CD4-positive, alpha-beta T cell treated with Interferon alpha-2 for 1 hour (primary cell): ENCODE data around the gene VPS52.
"Not testable (repeated sequence)": the region's sequence is repeated elsewhere in the genome, so short reads cannot be mapped to it uniquely, and the experiment has no call there.

Experiments
- DNase-seq, 2 donors: peaks; one replicate each; pipeline ENCODE4 v3.0.0-alpha.2; 2020 to 2022

The VPS52 gene

DNA sequence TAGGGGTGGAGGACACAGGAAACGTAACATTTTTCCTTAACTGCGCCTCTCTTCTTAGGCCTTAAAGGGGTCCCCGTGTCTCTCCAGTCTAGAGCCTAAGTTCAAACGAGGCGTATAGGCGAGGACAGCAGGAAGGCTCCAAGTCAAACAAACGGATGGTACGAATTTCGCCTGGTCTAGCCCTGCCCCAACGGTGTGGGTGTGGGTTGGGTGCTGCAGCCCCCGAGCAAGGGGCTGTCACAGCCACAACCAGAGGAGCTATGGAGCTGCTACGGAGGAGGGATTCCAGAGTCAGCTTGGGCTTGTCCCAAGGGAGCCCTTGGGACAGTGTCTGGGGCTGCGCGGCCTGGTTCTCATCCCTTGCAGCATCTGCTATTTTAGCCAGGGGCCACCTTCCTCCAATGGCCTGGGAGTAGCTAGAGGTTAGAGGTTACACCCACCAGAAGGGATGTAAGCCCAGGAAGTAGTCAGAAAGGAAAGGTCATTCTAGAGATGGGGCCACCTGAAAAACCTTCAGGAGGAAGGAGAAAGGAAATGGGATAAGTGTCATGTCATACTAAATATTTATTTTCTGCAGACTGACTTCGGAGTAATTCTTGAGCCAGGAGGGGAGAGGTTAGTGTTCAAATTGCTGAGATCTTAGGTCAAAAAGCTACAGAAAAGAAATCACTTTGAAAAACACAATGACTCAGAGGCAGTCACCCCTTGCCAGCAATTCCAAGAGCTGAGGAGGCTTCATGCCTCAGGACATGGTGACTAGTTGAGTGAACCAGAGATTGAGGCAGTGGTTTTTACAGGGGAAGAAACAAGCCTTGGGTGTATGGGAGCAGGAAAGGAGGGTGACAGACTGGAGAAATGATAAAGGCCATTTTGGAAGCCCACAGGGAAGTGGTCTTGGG, 21.7 kb downstream of the VPS52 start:
- no peak for DNase-seq

DNA sequence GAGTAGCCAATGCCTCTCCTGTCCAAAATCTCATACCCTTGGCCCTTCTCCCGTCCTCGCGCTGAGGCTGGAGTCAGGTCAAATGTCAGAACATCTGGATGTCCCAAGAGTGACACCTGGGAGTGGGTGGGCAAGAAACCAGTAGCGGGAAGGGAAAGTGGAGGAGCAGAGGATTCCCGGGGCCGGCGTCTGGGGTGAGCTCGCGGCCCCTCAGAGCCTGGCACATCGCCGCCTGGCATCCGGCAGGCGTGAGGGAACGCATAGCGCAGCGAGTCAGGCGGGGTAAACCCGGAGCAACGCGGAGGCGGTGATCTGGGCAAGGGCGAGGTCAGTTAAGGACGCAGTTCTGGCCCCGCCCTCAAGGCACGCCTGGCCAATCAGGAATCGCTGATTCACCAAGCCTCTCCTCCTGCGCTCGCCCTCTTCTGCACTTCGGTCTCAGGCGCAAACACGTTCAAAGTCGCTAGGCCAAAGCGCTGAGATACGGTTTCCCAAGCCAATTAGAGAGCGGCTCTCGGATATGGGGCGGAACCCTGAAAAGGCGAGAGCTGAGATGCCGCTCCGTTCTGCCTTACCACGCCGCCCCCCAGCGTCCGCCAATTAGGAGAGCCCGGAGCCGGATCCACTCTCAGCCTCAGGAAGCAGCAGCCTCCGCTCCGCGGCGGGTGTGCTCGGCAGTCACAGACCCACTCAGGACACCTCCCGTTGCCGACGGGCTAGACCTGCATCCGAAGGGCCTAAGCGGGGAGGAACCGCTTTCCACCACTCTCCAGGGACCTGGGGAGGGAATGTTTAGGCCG, 22.5 kb downstream of the VPS52 start:
- peak; percentile 99 for DNase-seq

DNA sequence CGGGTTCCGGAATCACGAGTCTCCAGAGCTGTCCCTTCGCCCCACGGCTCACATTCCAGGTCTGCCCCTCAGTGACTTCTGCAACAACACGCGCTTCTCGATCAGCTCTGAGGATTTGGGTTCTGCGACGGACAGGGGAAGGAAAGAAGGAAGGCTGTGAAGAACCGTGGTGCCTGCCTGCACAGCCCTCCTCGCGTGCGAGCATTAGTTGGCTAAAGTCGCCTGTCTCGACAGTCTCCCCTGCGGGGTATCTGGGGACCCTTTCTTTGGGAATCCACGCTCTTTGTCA, 23.1 kb downstream of the VPS52 start:
- DNase-seq = no peak

DNA sequence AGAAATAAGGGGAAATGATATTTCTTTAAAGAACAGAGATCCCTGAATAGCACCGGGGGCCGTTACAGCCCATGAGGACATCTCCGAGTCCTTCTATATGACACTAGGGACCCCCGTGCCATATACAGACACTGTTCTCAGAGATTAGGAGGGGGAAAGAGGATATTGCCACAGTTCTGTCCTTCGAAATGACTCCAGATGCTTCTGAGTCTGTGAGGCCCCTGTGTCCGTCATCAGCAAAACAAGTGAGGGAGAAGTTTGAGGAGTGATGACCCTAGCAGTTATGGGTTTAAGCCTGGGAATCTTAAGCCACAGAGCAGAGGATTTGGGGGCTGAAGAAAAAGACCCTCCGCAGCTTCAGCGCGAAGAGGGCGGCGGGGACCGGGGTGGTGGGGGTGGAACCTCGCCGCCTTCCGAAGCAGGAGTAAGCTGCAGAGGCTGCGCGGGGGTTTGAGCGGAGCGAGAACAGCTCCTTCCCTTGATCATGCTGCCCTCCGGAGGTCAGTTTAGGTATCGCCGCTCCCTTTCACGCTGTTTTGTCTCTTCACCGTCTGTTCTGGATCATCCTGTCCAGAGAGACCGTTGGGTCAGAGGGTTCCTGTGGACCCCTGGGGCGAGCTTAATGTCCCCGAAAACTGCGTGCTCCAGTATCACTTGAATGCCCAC, 23.6 kb downstream of the VPS52 start:
- DNase-seq = peak; percentile 89 to 91

DNA sequence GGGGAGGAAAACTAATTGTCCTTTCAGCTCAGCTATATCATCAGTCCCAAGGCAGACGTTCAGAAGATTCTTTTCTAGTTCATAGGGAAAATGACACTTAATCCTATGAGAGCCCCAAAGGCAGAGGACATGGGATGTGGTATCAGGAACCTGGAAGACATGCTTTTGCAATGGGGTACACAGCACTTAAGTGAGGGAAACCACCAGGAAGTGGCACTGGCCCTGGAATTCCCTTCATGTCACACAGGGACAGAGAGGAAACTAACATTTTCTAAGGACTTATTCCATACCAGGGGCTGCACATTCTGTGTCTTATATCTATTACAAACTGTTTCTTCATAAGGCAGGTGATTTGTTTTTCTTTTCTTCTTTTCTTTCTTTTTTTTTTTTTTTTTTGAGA, 28.2 kb downstream of the VPS52 start:
- DNase-seq = no peak

DNA sequence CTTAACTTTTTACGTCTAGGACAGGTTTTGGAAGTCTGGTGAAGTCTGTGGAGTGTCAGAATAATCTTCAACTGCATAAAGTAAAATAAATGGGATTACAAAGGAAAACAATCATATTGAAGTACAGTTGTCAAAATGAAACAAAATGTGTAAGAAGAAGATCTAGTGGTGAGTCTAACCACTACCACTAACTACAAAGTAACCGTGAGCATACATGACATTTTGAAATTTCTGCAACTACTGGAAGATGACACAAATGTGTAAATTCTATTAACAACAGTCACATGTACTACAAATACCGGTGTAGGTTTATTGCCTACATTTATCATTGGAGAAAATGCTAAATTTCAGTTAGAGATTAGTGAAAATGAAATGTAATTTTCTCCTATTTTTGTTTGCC, 29.7 kb downstream of the VPS52 start:
- no peak for DNase-seq

DNA sequence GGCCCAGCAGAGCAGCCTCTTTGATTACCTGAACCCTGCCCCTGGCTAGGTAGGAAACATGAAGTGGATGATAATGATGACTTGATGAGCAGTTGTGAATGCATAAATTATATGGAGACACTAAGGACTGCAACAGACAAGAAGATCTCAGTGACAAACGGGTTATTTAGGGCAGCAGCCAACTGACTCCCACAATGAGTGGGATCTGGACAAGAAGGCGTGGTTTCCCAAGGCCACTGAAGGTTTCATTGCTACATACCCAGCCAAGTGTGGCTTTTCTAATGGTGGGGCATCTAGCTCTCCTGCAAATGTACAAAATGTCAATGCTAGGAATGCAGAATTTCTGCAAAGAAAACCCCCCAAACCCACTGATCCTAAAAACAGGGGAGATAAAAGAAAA, 33.9 kb downstream of the VPS52 start:
- DNase-seq = no peak

DNA sequence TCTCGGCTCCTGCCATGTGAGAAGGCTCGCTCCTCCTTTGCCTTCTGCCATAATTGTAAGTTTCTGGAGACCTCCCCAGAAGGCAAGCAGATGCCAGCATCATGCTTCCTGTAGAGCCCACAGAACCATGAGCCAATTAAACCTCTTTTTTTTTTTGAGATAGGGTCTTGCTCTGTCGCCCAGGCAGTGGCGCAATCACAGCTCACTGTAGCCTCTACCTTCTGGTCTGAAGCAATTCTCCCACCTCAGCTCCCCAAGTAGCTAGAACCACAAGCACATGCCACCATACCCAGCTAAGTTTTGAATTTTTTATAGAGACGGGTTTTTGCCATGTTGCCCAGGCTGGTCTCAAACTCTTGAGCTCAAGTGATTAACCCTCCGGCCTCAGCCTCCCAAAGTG, 34.8 kb downstream of the VPS52 start:
- no peak for DNase-seq

DNA sequence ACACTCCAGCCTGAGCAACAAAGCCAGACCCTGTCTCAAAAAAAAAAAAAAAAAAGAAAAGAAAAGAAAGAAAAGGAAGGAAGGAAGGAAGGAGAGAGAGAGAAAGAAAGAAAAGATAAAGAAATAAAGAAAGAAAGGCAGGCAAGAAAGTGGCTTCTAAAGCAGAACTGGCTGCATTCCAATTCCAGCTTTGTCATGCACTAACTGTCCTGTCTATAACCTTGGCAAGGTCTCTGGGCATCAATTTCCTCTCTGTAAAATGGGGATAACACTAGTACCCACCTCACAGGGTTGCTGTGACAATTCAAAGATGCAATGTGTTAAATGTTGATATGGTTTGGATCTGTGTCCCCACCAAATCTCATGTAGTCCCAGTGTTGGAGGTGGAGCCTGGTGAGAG, 35.3 kb downstream of the VPS52 start:
- no peak for DNase-seq

DNA sequence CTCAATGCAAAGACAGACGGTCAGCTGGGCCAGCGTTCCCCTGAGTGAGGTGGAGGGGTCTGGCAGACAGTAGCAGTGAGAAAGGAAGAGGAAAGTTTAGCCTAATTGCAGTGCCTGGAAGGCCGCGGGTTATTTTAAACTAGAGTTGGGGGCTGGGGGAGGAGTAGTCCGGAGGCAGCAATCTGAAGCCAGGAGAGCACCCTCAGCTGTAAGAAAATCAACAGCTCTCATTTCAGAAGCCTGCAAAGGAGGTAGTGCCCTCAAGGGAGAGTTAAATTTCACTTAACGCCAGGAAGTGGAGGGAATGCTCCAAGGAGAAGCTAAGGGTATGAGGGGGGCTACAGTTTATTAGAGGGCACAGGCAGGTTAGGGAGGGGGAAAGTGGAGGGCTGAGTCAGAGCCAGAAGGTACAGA, 36.4 kb downstream of the VPS52 start:
- no peak for DNase-seq

DNA sequence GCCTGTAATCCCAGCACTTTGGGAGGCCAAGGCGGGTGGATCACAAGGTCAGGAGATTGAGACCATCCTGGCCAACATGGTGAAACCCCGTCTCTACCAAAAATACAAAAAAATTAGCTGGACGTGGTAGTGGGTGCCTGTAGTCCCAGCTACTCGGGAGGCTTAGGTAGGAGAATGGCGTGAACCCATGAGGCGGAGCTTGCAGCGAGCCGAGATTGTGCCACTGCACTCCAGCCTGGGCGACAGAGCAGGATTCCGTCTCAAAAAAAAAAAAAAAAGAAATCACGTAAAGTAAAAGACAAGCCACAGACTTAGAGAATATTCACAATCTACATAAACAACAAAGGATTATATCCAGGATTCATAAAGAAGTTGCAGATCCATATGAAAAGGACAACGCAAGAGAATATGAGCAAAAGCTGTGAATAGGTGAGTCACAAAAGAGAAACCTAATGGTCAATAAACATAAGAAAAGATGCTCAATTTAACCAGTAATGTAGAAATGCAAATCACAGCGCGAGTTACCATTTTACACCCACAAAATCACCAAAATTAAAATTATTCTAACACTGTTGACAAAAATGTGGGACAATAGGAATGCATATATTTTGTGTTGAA, 45.1 kb downstream of the VPS52 start:
- not testable (repeated sequence) for DNase-seq

DNA sequence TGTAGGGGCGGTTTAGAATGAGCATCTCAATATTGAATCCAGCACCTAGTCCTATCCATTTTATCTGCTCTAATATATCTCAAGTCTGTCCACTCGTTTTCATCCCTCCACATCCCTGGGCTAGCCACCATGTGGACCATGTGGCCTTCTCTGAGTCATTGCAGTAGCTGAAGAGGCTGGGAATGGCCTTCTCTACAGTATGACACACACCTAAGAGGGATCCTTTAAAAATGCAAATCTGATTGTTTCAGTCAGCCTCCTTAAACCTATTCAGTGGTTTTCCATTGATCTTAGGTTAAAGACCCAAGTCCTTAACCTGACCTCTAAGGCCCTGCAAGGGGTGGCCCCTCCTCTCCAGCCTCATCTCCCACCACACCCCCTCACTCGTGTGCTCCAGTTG, 54.0 kb downstream of the VPS52 start:
- DNase-seq = no peak

DNA sequence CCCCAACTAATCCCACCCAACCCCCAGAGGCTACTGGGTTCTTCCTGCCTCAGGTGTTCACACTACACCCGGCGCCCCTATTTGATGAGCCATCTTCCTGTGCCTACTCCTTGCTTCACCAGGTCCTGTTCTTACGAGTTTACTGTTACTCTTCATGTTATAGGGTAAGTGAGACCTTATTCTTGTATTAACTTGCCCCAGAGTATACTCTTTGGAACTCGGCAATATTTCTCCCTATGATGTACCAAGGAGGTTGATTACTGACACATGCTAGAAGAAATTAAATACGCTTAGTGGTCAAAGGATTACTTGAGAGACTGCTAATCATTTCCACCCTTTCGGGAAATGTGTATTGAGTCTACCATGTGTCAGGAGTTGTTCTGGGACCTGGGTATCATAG, 54.4 kb downstream of the VPS52 start:
- DNase-seq = no peak

DNA sequence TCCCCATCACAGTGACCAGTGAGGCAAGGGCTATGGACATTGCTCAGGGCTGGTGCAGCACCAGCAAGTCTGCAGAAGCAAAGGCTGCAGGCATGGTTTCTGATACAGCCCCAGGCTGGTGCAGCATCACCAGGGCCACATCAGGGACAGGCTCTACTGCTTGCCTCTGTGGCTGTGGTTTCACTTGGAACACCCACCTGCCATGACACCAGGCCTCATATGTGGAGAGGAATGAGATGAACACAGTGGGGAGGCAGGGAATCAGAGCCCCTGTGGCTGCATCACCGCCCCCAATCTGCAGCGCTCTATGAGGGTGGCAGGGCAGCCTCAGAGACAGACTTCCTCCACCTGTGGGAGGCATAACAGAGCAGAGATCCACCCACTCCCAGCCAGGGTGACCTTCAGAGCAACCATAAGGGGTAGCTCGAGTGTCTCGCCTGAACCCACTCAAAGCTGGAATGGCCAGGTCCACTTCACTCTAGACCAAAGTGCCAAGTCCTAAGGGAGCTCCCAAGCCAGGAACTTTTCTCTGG, 55.5 kb downstream of the VPS52 start:
- DNase-seq = no peak

DNA sequence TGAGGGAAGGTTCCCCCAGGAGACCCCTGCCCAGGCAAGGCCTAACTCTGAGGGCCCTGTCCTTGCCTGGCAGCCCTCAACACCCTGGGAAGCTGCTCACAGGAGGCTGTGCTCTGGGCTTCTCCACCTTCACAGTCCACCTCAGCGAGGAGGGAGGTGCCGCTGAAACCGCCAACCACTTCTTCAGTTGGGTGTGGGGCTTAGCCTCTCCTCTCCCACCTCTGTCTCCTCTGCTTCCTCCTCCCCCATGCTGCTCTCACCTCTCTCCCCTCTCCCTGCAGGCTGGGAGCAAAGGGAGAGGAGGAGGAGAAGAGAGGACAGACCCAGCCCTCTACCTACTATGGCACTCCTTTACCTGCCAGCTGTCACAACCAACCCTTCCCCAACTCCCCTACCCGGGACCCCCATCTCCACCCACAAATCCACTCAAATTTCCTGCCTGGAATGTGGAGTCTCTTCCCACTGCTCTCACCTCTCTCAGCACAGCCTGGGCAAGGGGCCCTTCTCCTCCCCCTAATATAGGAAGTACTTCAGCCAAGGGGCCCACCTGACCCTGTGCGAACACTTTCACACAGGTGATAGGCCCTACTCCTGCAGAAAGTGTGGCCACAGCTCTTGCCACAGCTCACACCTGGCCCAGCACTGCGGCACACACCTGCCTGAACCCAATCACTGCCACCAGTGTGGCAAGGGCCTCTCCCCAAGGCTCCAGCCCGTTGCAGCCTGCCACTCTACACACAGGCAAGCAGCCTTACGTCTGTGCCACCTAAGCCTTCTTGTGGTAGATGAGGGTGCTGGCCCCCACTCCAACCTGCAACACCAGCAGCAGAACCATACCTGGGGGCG, 56.2 kb downstream of the VPS52 start:
- no peak for DNase-seq

DNA sequence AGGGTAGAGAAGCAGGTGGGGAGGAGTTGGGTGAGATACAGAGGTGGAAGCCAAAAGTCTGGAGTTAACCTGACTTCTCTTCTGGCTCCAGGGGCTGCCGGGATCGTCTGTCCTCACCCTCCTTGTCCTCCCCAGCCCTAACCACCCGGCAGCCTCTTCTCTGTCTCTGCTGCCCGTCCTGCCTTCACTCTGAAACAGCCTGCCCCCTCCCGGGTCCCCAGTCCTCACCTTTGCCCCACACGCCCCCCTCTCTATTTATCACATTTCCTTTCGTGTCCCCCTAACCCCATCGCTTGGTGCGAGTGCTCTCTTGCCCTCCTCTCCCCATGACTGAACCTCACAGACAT, 57.7 kb downstream of the VPS52 start:
- no peak for DNase-seq

DNA sequence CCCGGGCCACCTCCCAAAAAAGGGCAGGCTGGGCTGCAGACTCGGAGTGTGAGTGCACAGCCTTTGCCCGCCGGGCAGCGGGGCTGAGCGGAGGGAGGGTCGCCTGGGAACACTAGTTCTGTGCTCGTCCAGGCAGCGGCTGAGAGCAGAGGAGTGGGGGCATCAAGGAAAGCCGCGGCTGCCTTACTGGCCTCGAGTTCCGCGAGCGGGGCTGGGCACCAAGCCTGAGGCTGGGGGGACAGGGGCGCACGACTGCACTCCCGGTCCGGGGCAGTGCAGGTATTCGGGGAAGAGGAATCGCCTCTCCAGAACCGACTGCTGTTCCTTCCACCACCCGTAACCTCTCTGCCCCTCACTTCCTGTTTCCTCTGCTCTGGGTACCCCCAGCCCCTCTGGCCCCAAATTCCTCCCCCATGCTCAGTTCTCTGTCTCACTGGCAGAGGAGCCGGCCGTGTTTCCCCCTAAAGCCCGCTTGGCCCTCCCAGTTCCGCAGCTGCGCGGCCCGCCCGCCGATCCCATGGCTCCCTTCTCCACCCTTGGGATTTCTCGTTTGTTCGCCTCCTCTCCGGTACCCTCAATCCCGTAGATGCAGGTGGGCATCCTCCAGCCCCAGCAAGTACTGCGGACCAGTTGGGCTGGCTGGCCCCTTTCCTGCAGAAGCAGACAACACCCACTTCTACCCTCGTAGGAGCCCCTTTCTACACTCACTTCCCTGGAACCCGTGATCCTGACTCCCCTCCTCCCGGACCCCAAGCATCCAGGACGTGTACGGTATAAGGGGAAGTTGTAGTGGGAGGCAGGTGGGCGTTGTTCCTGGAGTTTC, 58.3 kb downstream of the VPS52 start:
- DNase-seq = no peak

DNA sequence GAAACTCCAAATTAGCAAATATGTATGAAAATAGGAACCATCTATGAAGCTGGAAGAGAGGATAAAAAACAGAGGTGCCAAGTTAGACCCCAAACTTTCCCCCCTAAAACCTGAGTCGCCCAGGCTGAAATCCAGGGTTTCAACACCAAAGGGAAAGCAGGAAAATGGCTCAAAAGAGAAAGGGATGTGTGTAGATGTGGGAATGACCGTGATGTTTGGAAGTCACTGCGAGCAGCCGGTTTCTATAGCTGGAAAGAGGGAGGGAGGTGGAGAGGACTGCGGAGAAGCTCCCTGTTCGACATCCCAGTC, 58.9 kb downstream of the VPS52 start:
- DNase-seq = no peak

DNA sequence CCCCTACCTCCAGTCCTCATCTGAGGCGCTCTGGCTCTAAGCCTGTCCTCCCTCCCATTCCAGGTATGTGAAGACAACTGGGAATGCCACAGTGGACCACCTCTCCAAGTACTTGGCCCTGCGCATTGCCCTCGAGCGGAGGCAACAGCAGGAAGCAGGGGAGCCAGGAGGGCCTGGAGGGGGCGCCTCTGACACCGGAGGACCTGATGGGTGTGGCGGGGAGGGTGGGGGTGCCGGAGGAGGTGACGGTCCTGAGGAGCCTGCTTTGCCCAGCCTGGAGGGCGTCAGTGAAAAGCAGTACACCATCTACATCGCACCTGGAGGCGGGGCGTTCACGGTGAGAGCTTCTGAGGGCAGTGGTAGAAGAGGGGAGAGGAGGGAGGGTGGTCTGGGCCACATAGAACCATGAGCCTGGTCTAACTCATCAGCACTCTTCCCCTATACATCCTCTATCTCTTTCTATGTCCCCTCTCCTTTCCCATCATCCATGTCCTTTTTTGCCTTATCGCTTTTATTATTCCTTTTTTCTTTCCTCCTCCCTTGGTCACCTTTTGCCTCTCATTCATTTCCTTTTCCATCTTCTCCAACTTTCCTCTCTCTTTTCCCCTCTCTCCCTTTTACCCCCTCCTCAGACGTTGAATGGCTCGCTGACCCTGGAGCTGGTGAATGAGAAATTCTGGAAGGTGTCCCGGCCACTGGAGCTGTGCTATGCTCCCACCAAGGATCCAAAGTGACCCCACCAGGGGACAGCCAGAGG, 59.8 kb downstream of the VPS52 start:
- DNase-seq = no peak

DNA sequence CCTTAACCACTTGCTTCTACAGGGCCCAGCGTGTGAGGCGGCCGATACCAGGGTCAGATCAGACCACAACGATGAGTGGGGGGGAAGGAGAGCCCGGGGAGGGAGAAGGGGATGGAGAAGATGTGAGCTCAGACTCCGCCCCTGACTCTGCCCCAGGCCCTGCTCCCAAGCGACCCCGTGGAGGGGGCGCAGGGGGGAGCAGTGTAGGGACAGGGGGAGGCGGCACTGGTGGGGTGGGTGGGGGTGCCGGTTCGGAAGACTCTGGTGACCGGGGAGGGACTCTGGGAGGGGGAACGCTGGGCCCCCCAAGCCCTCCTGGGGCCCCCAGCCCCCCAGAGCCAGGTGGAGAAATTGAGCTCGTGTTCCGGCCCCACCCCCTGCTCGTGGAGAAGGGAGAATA, 60.5 kb downstream of the VPS52 start:
- no peak for DNase-seq

DNA sequence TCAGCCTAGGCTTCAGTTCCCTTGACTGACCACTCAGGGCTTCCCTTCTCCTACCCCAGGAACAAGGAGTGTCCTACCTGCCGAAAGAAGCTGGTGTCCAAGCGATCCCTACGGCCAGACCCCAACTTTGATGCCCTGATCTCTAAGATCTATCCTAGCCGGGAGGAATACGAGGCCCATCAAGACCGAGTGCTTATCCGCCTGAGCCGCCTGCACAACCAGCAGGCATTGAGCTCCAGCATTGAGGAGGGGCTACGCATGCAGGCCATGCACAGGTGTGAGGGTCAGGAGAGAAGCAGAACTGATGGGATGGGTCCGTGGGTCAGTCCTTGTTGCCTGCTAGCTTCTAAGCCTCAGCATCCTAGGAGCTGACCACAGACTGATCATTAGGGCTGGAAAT, 61.8 kb downstream of the VPS52 start:
- no peak for DNase-seq
